WTC11 (cell line): ENCODE measurements around the gene KIRREL3.

Experiments
- CREB1 ChIP-seq: sonication (generic); formaldehyde crosslinking; IDR thresholded peaks from 2 replicates; pipeline ENCODE4 v1.8.0; 2023; ENCODE audit warnings: mild to moderate bottlenecking, missing genetic modification reagents
- ESRRA ChIP-seq: sonication (generic); formaldehyde crosslinking; IDR thresholded peaks from 2 replicates; pipeline ENCODE4 v1.8.1; 2022; ENCODE audit warnings: mild to moderate bottlenecking, missing genetic modification reagents, borderline replicate concordance
- KAT7 ChIP-seq: sonication (generic); formaldehyde crosslinking; IDR thresholded peaks from 2 replicates; pipeline ENCODE4 v1.8.1; 2023; ENCODE audit warnings: missing genetic modification reagents, mild to moderate bottlenecking, borderline replicate concordance
- NR1H2 ChIP-seq: sonication (generic); formaldehyde crosslinking; IDR thresholded peaks from 2 replicates; pipeline ENCODE4 v1.9.0; 2021; ENCODE audit warnings: mild to moderate bottlenecking, moderate library complexity, missing genetic modification reagents
- TCF7 ChIP-seq: sonication (generic); formaldehyde crosslinking; IDR thresholded peaks from 2 replicates; pipeline ENCODE4 v1.8.0; 2022; ENCODE audit warnings: mild to moderate bottlenecking, low read depth, missing genetic modification reagents, moderate library complexity
- ZNF416 ChIP-seq: fragments of 250-450 bp; sonication (Bioruptor Pico); IDR thresholded peaks from 2 replicates; pipeline ENCODE4 v1.9.0; 2021; ENCODE audit warnings: mild to moderate bottlenecking, inconsistent platforms
- TF ChIP-seq, protein P1 (sequence below): fragments of 200-600 bp; IDR thresholded peaks from 2 replicates; pipeline ENCODE4 v1.8.0; 2022; ENCODE audit warnings: antibody characterized with exemption
- TF ChIP-seq, protein P2 (sequence below): sonication (generic); formaldehyde crosslinking; IDR thresholded peaks from 2 replicates; pipeline ENCODE4 v1.8.1; 2023; ENCODE audit warnings: mild to moderate bottlenecking, missing genetic modification reagents, borderline replicate concordance
- TF ChIP-seq, protein P3 (sequence below): sonication (generic); formaldehyde crosslinking; IDR thresholded peaks from 2 replicates; pipeline ENCODE4 v1.8.0; 2022; ENCODE audit warnings: mild to moderate bottlenecking, missing genetic modification reagents

DNA sequence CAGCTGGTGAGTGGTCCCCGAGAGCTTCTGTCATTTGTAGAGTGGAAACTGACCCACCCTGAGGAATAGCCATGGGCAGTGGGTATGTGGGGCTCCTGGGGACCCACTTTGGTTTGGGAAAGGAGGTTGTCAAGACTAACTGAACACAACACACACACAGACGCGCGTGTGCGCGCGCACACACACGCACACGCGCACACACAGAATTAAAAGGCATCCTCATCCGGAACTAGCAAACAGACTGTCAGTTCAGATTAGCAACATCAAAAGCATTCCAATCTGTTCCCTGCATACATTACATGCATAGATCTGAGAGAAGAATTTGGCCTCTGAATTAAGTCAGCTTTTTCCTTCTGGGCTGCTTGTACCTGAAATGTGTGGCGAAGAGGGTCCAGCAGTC lies 360.4 kb downstream of the KIRREL3 start:
- no peak for TF ChIP-seq ZNF416
- no peak for TF ChIP-seq KAT7 (CRISPR knock-in tag)
- no peak for TF ChIP-seq ESRRA (CRISPR knock-in tag)
- TF ChIP-seq, protein P1, sequence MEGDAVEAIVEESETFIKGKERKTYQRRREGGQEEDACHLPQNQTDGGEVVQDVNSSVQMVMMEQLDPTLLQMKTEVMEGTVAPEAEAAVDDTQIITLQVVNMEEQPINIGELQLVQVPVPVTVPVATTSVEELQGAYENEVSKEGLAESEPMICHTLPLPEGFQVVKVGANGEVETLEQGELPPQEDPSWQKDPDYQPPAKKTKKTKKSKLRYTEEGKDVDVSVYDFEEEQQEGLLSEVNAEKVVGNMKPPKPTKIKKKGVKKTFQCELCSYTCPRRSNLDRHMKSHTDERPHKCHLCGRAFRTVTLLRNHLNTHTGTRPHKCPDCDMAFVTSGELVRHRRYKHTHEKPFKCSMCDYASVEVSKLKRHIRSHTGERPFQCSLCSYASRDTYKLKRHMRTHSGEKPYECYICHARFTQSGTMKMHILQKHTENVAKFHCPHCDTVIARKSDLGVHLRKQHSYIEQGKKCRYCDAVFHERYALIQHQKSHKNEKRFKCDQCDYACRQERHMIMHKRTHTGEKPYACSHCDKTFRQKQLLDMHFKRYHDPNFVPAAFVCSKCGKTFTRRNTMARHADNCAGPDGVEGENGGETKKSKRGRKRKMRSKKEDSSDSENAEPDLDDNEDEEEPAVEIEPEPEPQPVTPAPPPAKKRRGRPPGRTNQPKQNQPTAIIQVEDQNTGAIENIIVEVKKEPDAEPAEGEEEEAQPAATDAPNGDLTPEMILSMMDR: no peak
- TF ChIP-seq TCF7 (CRISPR knock-in tag): no peak
- TF ChIP-seq, protein P2, sequence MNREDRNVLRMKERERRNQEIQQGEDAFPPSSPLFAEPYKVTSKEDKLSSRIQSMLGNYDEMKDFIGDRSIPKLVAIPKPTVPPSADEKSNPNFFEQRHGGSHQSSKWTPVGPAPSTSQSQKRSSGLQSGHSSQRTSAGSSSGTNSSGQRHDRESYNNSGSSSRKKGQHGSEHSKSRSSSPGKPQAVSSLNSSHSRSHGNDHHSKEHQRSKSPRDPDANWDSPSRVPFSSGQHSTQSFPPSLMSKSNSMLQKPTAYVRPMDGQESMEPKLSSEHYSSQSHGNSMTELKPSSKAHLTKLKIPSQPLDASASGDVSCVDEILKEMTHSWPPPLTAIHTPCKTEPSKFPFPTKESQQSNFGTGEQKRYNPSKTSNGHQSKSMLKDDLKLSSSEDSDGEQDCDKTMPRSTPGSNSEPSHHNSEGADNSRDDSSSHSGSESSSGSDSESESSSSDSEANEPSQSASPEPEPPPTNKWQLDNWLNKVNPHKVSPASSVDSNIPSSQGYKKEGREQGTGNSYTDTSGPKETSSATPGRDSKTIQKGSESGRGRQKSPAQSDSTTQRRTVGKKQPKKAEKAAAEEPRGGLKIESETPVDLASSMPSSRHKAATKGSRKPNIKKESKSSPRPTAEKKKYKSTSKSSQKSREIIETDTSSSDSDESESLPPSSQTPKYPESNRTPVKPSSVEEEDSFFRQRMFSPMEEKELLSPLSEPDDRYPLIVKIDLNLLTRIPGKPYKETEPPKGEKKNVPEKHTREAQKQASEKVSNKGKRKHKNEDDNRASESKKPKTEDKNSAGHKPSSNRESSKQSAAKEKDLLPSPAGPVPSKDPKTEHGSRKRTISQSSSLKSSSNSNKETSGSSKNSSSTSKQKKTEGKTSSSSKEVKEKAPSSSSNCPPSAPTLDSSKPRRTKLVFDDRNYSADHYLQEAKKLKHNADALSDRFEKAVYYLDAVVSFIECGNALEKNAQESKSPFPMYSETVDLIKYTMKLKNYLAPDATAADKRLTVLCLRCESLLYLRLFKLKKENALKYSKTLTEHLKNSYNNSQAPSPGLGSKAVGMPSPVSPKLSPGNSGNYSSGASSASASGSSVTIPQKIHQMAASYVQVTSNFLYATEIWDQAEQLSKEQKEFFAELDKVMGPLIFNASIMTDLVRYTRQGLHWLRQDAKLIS (CRISPR knock-in tag): no peak
- TF ChIP-seq, protein P3, sequence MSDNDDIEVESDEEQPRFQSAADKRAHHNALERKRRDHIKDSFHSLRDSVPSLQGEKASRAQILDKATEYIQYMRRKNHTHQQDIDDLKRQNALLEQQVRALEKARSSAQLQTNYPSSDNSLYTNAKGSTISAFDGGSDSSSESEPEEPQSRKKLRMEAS (CRISPR knock-in tag): no peak
- no peak for TF ChIP-seq NR1H2 (CRISPR knock-in tag)
- TF ChIP-seq CREB1: no peak
